Measurements from ENCODE around the gene PRDM15. TPM values are rescaled to one million over a fixed set of nuclear protein-coding genes. Genes with fewer than 3 reads are reported as not detected.
A peak's percentile ranks its signal among the peaks of the same experiment; 100 is the strongest.

Gene PRDM15
- total and polyA plus RNA-seq, 5 donors from 2014 or later = 0.75 to 13.2 (median 1.7) TPM

GRCh38 chr21:41817228-41817627, 61.9 kb downstream of the PRDM15 start:
- no peaks in the 10 kb centered on the region for H3K9me3 ChIP-seq (ENCODE audit: control insufficient read depth in 2 of 2, low read length in 2 of 2)
- no peak overlapping the region for H3K27ac ChIP-seq (ENCODE audit: insufficient read depth, low read length, poor library complexity, severe bottlenecking)
- Mint-ChIP-seq H3K36me3 (peaks cover 32% of the 10 kb centered on the region), H3K27me3 (no peaks in the 10 kb centered on the region), H3K27ac (peak overlapping the region in 1 of 3 donors; percentile 56), H3K4me1 (peaks cover 0 to 8% (median 1%) of the 10 kb centered on the region in 4 donors), H3K4me3 (no peak overlapping the region), H3K9me3 (no peaks in the 10 kb centered on the region)
- H3K4me3 ChIP-seq (ENCODE audit: low read depth, low read length) = no peak overlapping the region
- H3K36me3 ChIP-seq (ENCODE audit: control insufficient read depth, insufficient read depth, low read length) = peaks cover 18% of the 10 kb centered on the region
- no peaks in the 10 kb centered on the region for H3K27me3 ChIP-seq (ENCODE audit: control insufficient read depth, insufficient read depth, low read length)
- peak in 2 of 3 donors; percentile 15 to 41 for DNase-seq
- no peaks in the 10 kb centered on the region for H3K4me1 ChIP-seq (ENCODE audit: control insufficient read depth, insufficient read depth, low read length, poor library complexity, severe bottlenecking)
- ATAC-seq (ENCODE audit: low read depth in 2 of 2) = peak in 1 of 2 donors; percentile 41

GRCh38 chr21:41816583-41817165, 62.5 kb downstream of the PRDM15 start:
- Mint-ChIP-seq H3K4me3 (peak overlapping the region in 1 of 4 donors; percentile 65), H3K27me3 (no peaks in the 10 kb centered on the region), H3K9me3 (no peaks in the 10 kb centered on the region), H3K4me1 (peaks cover 0 to 8% (median 1%) of the 10 kb centered on the region in 4 donors), H3K27ac (peak overlapping the region in 2 of 3 donors; percentile 20 to 56), H3K36me3 (peaks cover 31% of the 10 kb centered on the region)
- ATAC-seq (ENCODE audit: low read depth in 2 of 2) (peak; percentile 69 to 71), DNase-seq (peak; percentile 32 to 66 (median 50))
- peaks cover 18% of the 10 kb centered on the region for H3K36me3 ChIP-seq (ENCODE audit: control insufficient read depth, insufficient read depth, low read length)
- no peak overlapping the region for H3K4me3 ChIP-seq (ENCODE audit: low read depth, low read length)
- H3K27ac ChIP-seq (ENCODE audit: insufficient read depth, low read length, poor library complexity, severe bottlenecking) = no peak overlapping the region
- H3K9me3 ChIP-seq (ENCODE audit: control insufficient read depth in 2 of 2, low read length in 2 of 2) = no peaks in the 10 kb centered on the region
- H3K27me3 ChIP-seq (ENCODE audit: control insufficient read depth, insufficient read depth, low read length) = no peaks in the 10 kb centered on the region
- no peaks in the 10 kb centered on the region for H3K4me1 ChIP-seq (ENCODE audit: control insufficient read depth, insufficient read depth, low read length, poor library complexity, severe bottlenecking)

DNA sequence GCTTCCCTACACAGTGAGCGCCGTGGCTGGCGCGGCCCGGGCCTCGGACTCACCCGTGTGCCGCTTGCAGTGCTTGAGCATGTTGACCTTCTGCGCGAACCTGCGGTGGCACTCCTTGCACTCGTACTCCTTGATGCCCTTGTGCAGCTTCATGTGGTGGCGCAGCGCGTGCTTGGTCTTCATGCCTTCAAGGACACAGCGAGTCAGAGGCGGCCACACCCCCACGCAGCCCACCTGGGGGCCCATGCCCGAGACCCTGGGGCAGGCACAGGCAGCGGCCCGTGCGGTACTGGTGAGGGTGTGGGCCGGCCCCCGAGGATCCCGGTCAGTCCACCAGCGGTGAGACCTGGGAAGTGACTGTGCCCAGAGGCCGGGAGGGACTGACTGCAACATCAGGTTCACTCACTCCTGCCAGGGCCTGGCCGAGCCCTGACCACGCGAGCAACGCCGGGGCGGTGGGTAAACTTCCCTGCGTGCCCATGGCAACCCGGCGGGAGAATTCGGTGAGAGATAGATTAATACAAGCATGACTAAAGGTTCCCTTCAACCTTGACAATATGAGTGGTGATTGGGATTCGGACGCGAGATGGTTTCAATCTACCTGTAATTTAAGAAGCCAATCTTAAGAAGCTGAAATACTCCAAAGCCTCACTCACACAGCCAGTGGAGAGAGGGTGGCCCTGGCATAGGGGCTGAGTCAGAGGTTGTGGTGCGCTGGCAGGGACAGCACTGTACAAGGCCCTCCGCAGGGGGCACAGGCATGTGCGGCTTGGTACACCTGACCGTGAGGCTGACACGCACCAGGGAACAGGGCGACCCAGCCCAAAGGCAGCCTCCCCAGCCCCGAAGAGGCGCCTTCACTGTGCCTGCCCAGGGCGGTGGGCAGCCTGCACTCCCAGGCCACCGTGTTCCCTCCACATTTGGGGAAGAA, 63.2 kb downstream of the PRDM15 start:
- H3K4me1 ChIP-seq (ENCODE audit: control insufficient read depth, insufficient read depth, low read length, poor library complexity, severe bottlenecking) = no peaks in the 10 kb centered on the region
- no peak overlapping the region for H3K4me3 ChIP-seq (ENCODE audit: low read depth, low read length)
- Mint-ChIP-seq H3K27me3 (no peaks in the 10 kb centered on the region), H3K36me3 (peaks cover 34% of the 10 kb centered on the region), H3K9me3 (no peaks in the 10 kb centered on the region), H3K27ac (no peak overlapping the region), H3K4me1 (peaks cover 0 to 8% (median 1%) of the 10 kb centered on the region in 4 donors), H3K4me3 (no peak overlapping the region)
- peaks cover 20% of the 10 kb centered on the region for H3K36me3 ChIP-seq (ENCODE audit: control insufficient read depth, insufficient read depth, low read length)
- H3K27ac ChIP-seq (ENCODE audit: insufficient read depth, low read length, poor library complexity, severe bottlenecking) = no peak overlapping the region
- no peaks in the 10 kb centered on the region for H3K27me3 ChIP-seq (ENCODE audit: control insufficient read depth, insufficient read depth, low read length)
- no peaks in the 10 kb centered on the region for H3K9me3 ChIP-seq (ENCODE audit: control insufficient read depth in 2 of 2, low read length in 2 of 2)
- DNase-seq (no peak), ATAC-seq (ENCODE audit: low read depth in 2 of 2) (no peak)

DNA sequence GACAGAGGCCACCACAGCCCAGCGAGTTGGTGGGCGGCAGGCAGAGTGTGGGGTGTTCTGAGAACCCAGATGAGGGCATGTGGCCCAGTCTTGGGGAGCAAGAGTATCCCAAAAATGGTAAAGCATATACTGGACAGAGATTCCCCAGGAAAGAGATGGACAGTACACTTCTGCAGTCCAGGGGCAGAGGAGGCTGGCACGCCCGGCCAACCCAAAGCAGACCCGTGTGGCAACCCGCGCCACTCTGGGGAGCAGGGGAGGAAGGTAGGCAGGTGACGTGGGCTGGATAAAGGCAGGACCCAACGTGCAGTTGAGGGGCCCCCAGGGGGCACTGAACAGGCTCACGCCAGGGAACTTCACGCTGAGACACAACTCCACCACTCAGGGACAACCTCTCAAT, 65.9 kb downstream of the PRDM15 start:
- Histone ChIP-seq H3K4me1 (ENCODE audit: control insufficient read depth, insufficient read depth, low read length, poor library complexity, severe bottlenecking) (no peaks in the 10 kb centered on the region), H3K27me3 (ENCODE audit: control insufficient read depth, insufficient read depth, low read length) (no peaks in the 10 kb centered on the region), H3K4me3 (ENCODE audit: low read depth, low read length) (no peak overlapping the region), H3K27ac (ENCODE audit: insufficient read depth, low read length, poor library complexity, severe bottlenecking) (no peak overlapping the region), H3K9me3 (ENCODE audit: control insufficient read depth in 2 of 2, low read length in 2 of 2) (no peaks in the 10 kb centered on the region), H3K36me3 (ENCODE audit: control insufficient read depth, insufficient read depth, low read length) (peaks cover 31% of the 10 kb centered on the region)
- no peak for DNase-seq
- Mint-ChIP-seq H3K27me3 (no peaks in the 10 kb centered on the region), H3K4me1 (peaks cover 0 to 8% (median 1%) of the 10 kb centered on the region in 4 donors), H3K36me3 (peaks cover 28% of the 10 kb centered on the region), H3K4me3 (no peak overlapping the region), H3K9me3 (no peaks in the 10 kb centered on the region), H3K27ac (no peak overlapping the region)
- ATAC-seq (ENCODE audit: low read depth in 2 of 2) = no peak

GRCh38 chr21:41812679-41813078, 66.5 kb downstream of the PRDM15 start:
- H3K27ac ChIP-seq (ENCODE audit: insufficient read depth, low read length, poor library complexity, severe bottlenecking) = no peak overlapping the region
- Mint-ChIP-seq H3K9me3 (no peaks in the 10 kb centered on the region), H3K4me1 (peaks cover 0 to 8% (median 1%) of the 10 kb centered on the region in 4 donors), H3K4me3 (no peak overlapping the region), H3K27me3 (no peaks in the 10 kb centered on the region), H3K36me3 (peaks cover 33% of the 10 kb centered on the region), H3K27ac (no peak overlapping the region)
- H3K9me3 ChIP-seq (ENCODE audit: control insufficient read depth in 2 of 2, low read length in 2 of 2) = no peaks in the 10 kb centered on the region
- no peak for ATAC-seq (ENCODE audit: low read depth in 2 of 2)
- H3K4me1 ChIP-seq (ENCODE audit: control insufficient read depth, insufficient read depth, low read length, poor library complexity, severe bottlenecking) = no peaks in the 10 kb centered on the region
- DNase-seq = no peak
- peaks cover 31% of the 10 kb centered on the region for H3K36me3 ChIP-seq (ENCODE audit: control insufficient read depth, insufficient read depth, low read length)
- H3K27me3 ChIP-seq (ENCODE audit: control insufficient read depth, insufficient read depth, low read length) = no peaks in the 10 kb centered on the region
- no peak overlapping the region for H3K4me3 ChIP-seq (ENCODE audit: low read depth, low read length)

DNA sequence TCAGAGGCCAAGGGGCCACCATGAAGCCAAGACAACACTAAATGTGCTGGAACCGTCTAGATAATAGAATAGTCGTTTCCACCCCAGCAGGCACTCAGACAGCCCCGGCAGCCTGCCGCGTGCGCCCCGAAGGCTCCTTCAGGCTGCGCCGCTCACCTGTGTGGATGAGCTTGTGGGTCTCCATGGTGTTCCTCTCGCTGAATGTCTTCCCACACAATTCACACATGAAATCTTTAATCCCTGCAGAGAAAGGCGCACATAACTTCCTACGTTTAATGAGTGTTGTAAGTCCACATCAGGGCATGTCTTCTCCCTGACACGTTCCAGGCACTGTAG, 68.6 kb downstream of the PRDM15 start:
- Histone ChIP-seq H3K4me3 (ENCODE audit: low read depth, low read length) (no peak overlapping the region), H3K4me1 (ENCODE audit: control insufficient read depth, insufficient read depth, low read length, poor library complexity, severe bottlenecking) (no peaks in the 10 kb centered on the region), H3K27me3 (ENCODE audit: control insufficient read depth, insufficient read depth, low read length) (no peaks in the 10 kb centered on the region), H3K27ac (ENCODE audit: insufficient read depth, low read length, poor library complexity, severe bottlenecking) (no peak overlapping the region), H3K9me3 (ENCODE audit: control insufficient read depth in 2 of 2, low read length in 2 of 2) (no peaks in the 10 kb centered on the region), H3K36me3 (ENCODE audit: control insufficient read depth, insufficient read depth, low read length) (peaks cover 30% of the 10 kb centered on the region)
- H3K9me3 Mint-ChIP-seq = peaks cover 0 to 1% (median 0%) of the 10 kb centered on the region in 7 donors
- H3K27ac Mint-ChIP-seq = no peak overlapping the region
- ATAC-seq (ENCODE audit: low read depth in 2 of 2) = no peak
- DNase-seq = no peak
- H3K4me1 Mint-ChIP-seq = peaks cover 0 to 2% (median under 1%) of the 10 kb centered on the region in 4 donors
- no peak overlapping the region for H3K4me3 Mint-ChIP-seq
- H3K36me3 Mint-ChIP-seq = peaks cover 46% of the 10 kb centered on the region
- no peaks in the 10 kb centered on the region for H3K27me3 Mint-ChIP-seq

DNA sequence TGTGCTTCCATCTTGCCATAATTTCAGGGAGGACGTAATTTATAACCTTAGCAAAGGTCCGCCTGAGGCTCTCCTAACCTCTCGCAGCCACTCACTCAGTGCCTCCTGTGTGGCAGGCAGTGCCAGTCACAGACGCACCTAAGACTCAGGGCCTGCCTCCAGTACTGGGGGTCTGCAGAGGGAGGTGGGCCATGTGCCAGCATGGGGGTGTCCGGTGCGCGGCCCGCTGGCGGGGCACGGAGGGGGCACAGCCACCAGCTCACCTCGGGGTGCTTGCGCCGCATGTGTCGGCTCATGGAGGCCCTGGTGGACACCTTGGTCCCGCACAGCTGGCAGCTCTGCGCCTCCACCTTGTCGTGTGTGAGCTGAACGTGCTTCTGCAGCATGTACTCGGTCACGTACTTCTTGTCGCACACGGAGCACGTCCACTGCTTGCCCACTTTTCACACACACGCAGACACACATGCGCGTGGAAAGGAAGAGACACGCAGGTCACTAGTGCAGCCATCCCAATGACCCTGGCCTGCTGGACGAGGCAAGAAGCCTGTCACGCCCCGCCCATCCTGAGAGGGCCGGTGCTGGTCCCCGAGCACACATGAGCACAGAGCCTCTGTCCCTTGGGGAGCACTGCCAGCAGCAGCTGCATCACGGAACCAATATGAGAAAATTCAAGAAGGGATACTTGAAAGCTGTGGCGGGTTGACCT, 69.1 kb downstream of the PRDM15 start:
- Histone ChIP-seq H3K36me3 (ENCODE audit: control insufficient read depth, insufficient read depth, low read length) (peaks cover 25% of the 10 kb centered on the region), H3K4me3 (ENCODE audit: low read depth, low read length) (no peak overlapping the region), H3K27me3 (ENCODE audit: control insufficient read depth, insufficient read depth, low read length) (no peaks in the 10 kb centered on the region), H3K4me1 (ENCODE audit: control insufficient read depth, insufficient read depth, low read length, poor library complexity, severe bottlenecking) (no peaks in the 10 kb centered on the region), H3K9me3 (ENCODE audit: control insufficient read depth in 2 of 2, low read length in 2 of 2) (no peaks in the 10 kb centered on the region), H3K27ac (ENCODE audit: insufficient read depth, low read length, poor library complexity, severe bottlenecking) (no peak overlapping the region)
- H3K4me1 Mint-ChIP-seq = peaks cover 0 to 2% (median under 1%) of the 10 kb centered on the region in 4 donors
- H3K36me3 Mint-ChIP-seq = peaks cover 46% of the 10 kb centered on the region
- DNase-seq (no peak), ATAC-seq (ENCODE audit: low read depth in 2 of 2) (no peak)
- no peaks in the 10 kb centered on the region for H3K27me3 Mint-ChIP-seq
- H3K9me3 Mint-ChIP-seq = peaks cover 0 to 1% (median 0%) of the 10 kb centered on the region in 7 donors
- H3K27ac Mint-ChIP-seq = no peak overlapping the region
- no peak overlapping the region for H3K4me3 Mint-ChIP-seq

All from CD4-positive, CD25-positive, alpha-beta regulatory T cell (primary cell).